ENCODE data around the gene CNTFR.

DNA sequence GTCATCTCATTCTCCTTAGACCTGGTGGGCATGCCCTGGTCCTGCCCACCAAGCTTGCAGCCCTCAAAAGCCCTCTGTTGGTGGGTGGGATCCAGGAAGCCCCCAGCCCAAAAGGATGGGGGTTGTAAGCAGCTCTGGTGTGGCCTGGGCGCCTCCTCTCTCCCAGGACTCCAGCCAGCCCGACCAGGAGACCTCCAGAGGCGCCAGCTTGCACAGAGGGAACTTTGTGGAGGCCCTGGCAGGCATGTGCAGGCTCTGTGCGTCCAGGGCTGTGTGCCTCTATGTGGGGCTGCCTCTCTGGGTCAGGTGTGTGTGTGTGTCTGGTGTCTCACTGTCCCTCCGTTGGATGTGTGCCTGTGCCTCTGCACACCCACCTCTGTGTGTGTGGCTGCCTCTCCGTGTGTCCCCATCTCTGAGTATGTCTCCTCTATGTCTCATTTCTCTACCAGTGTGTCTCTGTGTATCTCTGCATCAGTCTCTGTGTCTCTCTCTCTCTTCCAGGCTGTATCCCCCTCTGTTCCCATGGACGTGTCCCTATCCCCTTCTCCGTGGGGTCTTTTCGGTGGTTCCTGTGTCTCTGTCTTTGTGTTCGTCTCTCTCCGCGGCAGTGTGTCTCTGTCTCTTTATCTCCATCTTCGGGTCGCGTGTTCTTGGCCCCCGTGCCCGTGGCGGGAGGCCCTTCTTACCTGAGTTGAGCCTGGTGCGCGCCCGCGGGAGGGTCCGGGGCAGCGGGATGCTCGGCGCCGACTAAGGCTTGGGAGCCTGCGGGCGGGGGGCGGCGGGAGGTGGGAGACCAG lies 67.2 kb downstream of the CNTFR start:
- TF ChIP-seq, protein P1, sequence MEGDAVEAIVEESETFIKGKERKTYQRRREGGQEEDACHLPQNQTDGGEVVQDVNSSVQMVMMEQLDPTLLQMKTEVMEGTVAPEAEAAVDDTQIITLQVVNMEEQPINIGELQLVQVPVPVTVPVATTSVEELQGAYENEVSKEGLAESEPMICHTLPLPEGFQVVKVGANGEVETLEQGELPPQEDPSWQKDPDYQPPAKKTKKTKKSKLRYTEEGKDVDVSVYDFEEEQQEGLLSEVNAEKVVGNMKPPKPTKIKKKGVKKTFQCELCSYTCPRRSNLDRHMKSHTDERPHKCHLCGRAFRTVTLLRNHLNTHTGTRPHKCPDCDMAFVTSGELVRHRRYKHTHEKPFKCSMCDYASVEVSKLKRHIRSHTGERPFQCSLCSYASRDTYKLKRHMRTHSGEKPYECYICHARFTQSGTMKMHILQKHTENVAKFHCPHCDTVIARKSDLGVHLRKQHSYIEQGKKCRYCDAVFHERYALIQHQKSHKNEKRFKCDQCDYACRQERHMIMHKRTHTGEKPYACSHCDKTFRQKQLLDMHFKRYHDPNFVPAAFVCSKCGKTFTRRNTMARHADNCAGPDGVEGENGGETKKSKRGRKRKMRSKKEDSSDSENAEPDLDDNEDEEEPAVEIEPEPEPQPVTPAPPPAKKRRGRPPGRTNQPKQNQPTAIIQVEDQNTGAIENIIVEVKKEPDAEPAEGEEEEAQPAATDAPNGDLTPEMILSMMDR (IDR thresholded peaks at IDR 0.05): no peak
- TF ChIP-seq POLR2A (IDR thresholded peaks at IDR 0.05): no peak
- TF ChIP-seq POLR2AphosphoS5 (IDR thresholded peaks at IDR 0.05; ENCODE audit: insufficient read depth in 1 of 2, low read depth in 1 of 2): no peak
